ENCODE data around the gene TCERG1. TPM values are rescaled to one million over a fixed set of nuclear protein-coding genes. Genes with fewer than 3 reads are reported as not detected.

Gene TCERG1
- total RNA-seq, 1 experiment from 2014 or later, result 83.5 TPM

- Histone ChIP-seq H2AFZ (ENCODE audit: low read depth, low read length, poor library complexity, severe bottlenecking) (no peak overlapping the region), H3K4me1 (ENCODE audit: control insufficient read depth in 1 of 2, insufficient read depth in 2 of 2, low read length in 2 of 2) (no peaks in the 10 kb centered on the region)
- no TSS peak for BruUV-seq (replicated peaks)
Observed at GRCh38 chr5:146527785-146528184, 80.7 kb downstream of the TCERG1 start.

More at GRCh38 chr5:146527785-146528184, 80.7 kb downstream of the TCERG1 start:
- ChIA-PET RAD21 (ENCODE audit: low non-redundant PET in 1 of 2, low total read pairs in 2 of 2, uncharacterized antibody in 2 of 2, unreplicated experiment in 2 of 2) (no interaction called here), CTCF (interaction anchor here (1.0 to 2.0 kb wide), 5 partner anchors 11 to 661 kb away, joined by 3 to 10 read pairs (median 4); partner anchors contain the start of gene TCERG1), POLR2A (no interaction called here)
- Histone ChIP-seq H3K27me3 (ENCODE audit: insufficient read depth, low read length) (peaks cover 7% of the 10 kb centered on the region), H3K4me2 (ENCODE audit: low read length) (no peak overlapping the region), H3K9ac (ENCODE audit: low read length) (no peak overlapping the region), H3K4me3 (replicated peaks in 1 of 2; ENCODE audit: low read depth in 1 of 2, low read length in 2 of 2) (no peak overlapping the region), H3K27ac (ENCODE audit: low read depth, low read length) (no peak overlapping the region), H3K9me2 (ENCODE audit: insufficient read depth) (no peaks in the 10 kb centered on the region), H4K20me1 (ENCODE audit: insufficient read depth) (no peaks in the 10 kb centered on the region), H3K36me3 (ENCODE audit: control insufficient read depth in 1 of 2, insufficient read depth in 2 of 2, low read length in 2 of 2) (no peaks in the 10 kb centered on the region), H3K79me2 (ENCODE audit: insufficient read depth, low read length) (no peaks in the 10 kb centered on the region), H3K9me3 (ENCODE audit: control insufficient read depth in 1 of 2, insufficient read depth in 1 of 2, low read depth in 1 of 2, low read length in 2 of 2) (no peaks in the 10 kb centered on the region)
- DNase-seq (ENCODE audit: low read depth, low spot score) (no peak), ATAC-seq (no peak)
- intact Hi-C loops (cut with micrococcal nuclease), result no loop called here
- TF ChIP-seq CTCF (IDR thresholded peaks at IDR 0.05 in 2 of 3, conservative IDR thresholded peaks at IDR 0.05 in 1 of 3; ENCODE audit: borderline replicate concordance in 1 of 3, insufficient read depth in 1 of 3, low read depth in 2 of 3, low read length in 2 of 3) (no peak), CBX3 (IDR thresholded peaks at IDR 0.05; ENCODE audit: low read depth) (no peak), REST (IDR thresholded peaks at IDR 0.05; ENCODE audit: low read depth) (no peak), JUND (IDR thresholded peaks at IDR 0.05) (no peak), ZNF274 (IDR thresholded peaks at IDR 0.05; ENCODE audit: low read depth, low read length) (no peak), SIN3A (IDR thresholded peaks at IDR 0.05; ENCODE audit: low read depth) (no peak), TCF7L2 (IDR thresholded peaks at IDR 0.05; ENCODE audit: borderline replicate concordance, extremely low read depth, insufficient read depth, insufficient read length) (no peak), EGR1 (IDR thresholded peaks at IDR 0.05; ENCODE audit: low read depth) (no peak)

All from HCT116 (cell line).